KMS-11 (cell line): Measurements from ENCODE around the gene MAGEL2.

Experiments
- H2AFZ ChIP-seq: fragments of 200-600 bp; sonication (generic); 2 replicates; pipeline ENCODE4 v1.6.1; 2016; ENCODE audit warnings: antibody characterized with exemption, mixed run types, low read depth
- H3K27ac ChIP-seq: fragments of 200-600 bp; sonication (generic); 2 replicates; pipeline ENCODE4 v1.6.1; 2016; ENCODE audit warnings: mild to moderate bottlenecking, mixed run types
- H3K27me3 ChIP-seq: fragments of 200-600 bp; sonication (generic); 2 replicates; pipeline ENCODE4 v1.6.1; 2017; ENCODE audit warnings: mild to moderate bottlenecking, low read depth, mixed run types, moderate library complexity; ENCODE audit not compliant: insufficient read depth
- H3K36me3 ChIP-seq: fragments of 200-600 bp; sonication (generic); 2 replicates; pipeline ENCODE4 v1.6.1; 2017; ENCODE audit warnings: mild to moderate bottlenecking, mixed run types; ENCODE audit not compliant: insufficient read depth
- H3K4me1 ChIP-seq: fragments of 200-600 bp; sonication (generic); 2 replicates; pipeline ENCODE4 v1.6.1; 2016; ENCODE audit warnings: mild to moderate bottlenecking, low read depth, mixed run types; ENCODE audit not compliant: poor library complexity, severe bottlenecking
- H3K4me2 ChIP-seq: fragments of 200-600 bp; sonication (generic); 2 replicates; pipeline ENCODE4 v1.7.0; 2016; ENCODE audit warnings: mild to moderate bottlenecking, mixed run types
- H3K4me3 ChIP-seq: fragments of 200-600 bp; sonication (generic); IDR thresholded peaks from 2 replicates; pipeline ENCODE4 v1.6.1; 2017; ENCODE audit warnings: low read depth, low read length, mixed read lengths; ENCODE audit not compliant: insufficient read depth
- H3K79me2 ChIP-seq: fragments of 200-600 bp; sonication (generic); 2 replicates; pipeline ENCODE4 v1.6.1; 2016; ENCODE audit warnings: low read depth, mixed run types; ENCODE audit not compliant: insufficient read depth
- H3K9ac ChIP-seq: fragments of 200-600 bp; sonication (generic); 2 replicates; pipeline ENCODE4 v1.6.1; 2016; ENCODE audit warnings: mild to moderate bottlenecking, mixed run types
- H4K20me1 ChIP-seq: fragments of 200-600 bp; sonication (generic); 2 replicates; pipeline ENCODE4 v1.6.1; 2016; ENCODE audit warnings: mild to moderate bottlenecking, mixed run types; ENCODE audit not compliant: insufficient read depth
- TF ChIP-seq, protein P1 (sequence below): fragments of 200-600 bp; sonication (generic); conservative IDR thresholded peaks from 2 replicates; pipeline ENCODE4 v1.6.1; 2017; ENCODE audit warnings: low read depth, mild to moderate bottlenecking, antibody characterized with exemption, low read length, moderate library complexity, mixed read lengths

MAGEL2 gene

DNA sequence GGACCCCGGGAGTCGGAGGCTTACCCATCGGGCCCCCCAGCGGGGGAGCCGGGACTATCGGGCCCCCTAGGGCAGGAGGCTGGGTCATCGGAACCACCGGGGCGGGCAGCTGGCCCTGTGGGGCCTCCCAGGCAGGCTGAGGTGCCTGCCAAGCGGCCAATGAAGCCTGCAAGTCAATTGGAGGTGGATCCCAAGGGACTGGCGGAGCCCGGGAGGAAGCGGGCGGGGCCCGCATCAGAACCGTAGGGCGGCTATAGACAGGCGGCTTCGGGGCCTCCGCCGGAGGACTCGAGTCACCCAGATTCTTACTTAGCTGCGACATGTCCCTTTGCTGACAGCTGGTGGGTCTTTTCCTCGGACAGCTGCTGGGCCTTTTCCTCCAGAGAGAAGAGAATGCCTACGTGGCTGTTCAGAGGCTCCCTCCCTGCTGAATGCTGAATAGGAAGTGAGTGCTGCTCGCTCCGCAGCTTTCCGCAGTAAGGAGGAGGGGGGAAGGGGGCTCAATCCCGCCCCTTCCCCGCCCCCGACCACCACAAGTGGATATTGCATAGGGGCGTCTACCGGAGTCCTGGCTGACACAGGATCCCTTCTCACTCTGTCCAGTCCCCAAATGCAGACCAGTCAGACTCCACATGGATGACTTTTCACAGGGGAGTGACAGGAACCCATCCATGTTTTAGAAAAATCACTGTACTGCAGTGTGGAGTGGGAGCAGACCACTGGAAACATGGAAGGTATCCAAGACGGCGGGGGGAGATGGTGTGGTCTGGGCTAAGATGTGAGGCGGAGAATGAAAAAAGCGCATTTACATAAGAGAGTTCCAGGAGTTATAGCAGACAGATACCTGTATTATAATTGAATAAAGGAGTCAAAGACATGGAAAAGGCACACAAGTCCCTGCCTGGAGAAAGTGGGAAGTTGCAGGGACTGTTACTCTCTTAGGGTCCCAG, at the start of gene MAGEL2:
Gene MAGEL2 (minus strand): TSS at position 447 of the 950 bp plus-strand sequence. CDS start 125 bp downstream, at position 322.
- no peaks in the 10 kb centered on the region for H3K79me2 ChIP-seq
- no peak within 1 kb of the TSS for H2AFZ ChIP-seq
- H4K20me1 ChIP-seq, result no peaks in the 10 kb centered on the region
- H3K27me3 ChIP-seq, result no peaks in the 10 kb centered on the region
- TF ChIP-seq, protein P1, sequence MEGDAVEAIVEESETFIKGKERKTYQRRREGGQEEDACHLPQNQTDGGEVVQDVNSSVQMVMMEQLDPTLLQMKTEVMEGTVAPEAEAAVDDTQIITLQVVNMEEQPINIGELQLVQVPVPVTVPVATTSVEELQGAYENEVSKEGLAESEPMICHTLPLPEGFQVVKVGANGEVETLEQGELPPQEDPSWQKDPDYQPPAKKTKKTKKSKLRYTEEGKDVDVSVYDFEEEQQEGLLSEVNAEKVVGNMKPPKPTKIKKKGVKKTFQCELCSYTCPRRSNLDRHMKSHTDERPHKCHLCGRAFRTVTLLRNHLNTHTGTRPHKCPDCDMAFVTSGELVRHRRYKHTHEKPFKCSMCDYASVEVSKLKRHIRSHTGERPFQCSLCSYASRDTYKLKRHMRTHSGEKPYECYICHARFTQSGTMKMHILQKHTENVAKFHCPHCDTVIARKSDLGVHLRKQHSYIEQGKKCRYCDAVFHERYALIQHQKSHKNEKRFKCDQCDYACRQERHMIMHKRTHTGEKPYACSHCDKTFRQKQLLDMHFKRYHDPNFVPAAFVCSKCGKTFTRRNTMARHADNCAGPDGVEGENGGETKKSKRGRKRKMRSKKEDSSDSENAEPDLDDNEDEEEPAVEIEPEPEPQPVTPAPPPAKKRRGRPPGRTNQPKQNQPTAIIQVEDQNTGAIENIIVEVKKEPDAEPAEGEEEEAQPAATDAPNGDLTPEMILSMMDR, result no peak
- H3K27ac ChIP-seq, result no peak within 1 kb of the TSS
- H3K4me3 ChIP-seq, result no peak within 1 kb of the TSS
- no peaks in the 10 kb centered on the region for H3K36me3 ChIP-seq
- no peaks in the 10 kb centered on the region for H3K4me1 ChIP-seq
- H3K4me2 ChIP-seq, result no peak within 1 kb of the TSS
- no peak within 1 kb of the TSS for H3K9ac ChIP-seq

DNA sequence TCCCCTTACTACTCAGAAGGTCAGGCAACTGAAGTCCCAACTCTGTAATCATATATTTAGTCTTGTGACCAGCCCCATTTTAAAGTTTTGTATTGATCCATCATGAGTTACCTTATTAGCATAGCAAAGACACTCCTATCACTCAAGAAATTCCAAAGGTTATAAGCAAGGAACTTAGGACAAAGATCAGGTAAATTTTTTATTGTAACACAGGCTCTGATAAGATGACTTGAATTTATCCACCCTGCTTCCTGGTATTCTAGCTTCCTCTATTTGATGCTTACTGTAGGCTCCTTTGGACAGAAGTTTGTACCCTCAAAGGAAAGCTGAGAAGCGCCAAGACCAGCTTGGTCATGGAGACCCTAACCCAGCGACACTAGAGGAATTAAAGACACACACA, 47.6 kb upstream of the MAGEL2 start:
- Histone ChIP-seq H3K4me1 (no peaks in the 10 kb centered on the region), H3K36me3 (no peaks in the 10 kb centered on the region), H2AFZ (no peak overlapping the region), H3K79me2 (no peaks in the 10 kb centered on the region), H3K4me3 (no peak overlapping the region), H3K27ac (no peak overlapping the region), H3K4me2 (no peak overlapping the region), H3K9ac (no peak overlapping the region), H3K27me3 (no peaks in the 10 kb centered on the region), H4K20me1 (no peaks in the 10 kb centered on the region)
- TF ChIP-seq, protein P1, result no peak

DNA sequence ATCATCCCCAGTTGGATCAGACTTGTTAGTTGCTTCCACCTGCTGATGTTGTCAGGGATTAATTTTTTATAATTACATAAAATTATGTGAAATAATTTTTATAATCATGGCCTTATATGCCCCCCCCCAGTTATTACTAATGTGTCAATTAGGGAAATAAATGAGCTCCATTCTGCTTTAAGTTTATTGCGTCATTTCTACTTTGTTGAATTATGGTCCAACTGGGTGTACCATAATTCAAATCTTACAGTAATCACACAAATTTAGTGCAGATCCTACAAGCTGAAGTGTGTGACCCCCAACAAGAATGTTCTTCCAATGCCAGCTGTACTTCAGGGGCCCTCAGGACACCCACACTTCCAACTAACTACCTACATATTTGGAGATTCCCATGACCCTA, 46.9 kb upstream of the MAGEL2 start:
- no peaks in the 10 kb centered on the region for H4K20me1 ChIP-seq
- H3K4me2 ChIP-seq, result no peak overlapping the region
- H3K27ac ChIP-seq, result no peak overlapping the region
- no peak overlapping the region for H3K4me3 ChIP-seq
- TF ChIP-seq, protein P1, result no peak
- H3K27me3 ChIP-seq, result no peaks in the 10 kb centered on the region
- no peaks in the 10 kb centered on the region for H3K36me3 ChIP-seq
- H3K4me1 ChIP-seq, result no peaks in the 10 kb centered on the region
- H3K9ac ChIP-seq, result no peak overlapping the region
- no peak overlapping the region for H2AFZ ChIP-seq
- no peaks in the 10 kb centered on the region for H3K79me2 ChIP-seq

DNA sequence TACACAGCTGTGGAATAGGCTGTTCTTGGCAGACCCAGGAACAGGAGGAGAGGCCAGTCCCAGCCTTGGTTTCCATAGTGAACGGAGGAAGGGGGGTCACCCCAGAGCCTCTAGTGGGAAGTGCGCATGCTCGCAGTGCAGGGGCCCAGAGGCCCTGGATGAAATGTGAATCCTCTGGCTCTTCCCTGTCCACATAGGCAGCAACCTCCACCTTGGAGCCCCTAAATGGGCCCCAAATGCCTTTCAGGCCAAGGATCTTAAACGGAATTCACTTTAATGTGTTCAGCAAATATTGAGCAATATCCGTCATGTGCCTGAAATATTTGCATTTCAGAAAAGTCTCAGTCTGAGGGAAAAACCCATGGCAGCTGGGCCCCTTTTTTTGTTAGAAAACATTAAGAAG, 42.8 kb upstream of the MAGEL2 start:
- H2AFZ ChIP-seq, result no peak overlapping the region
- H3K36me3 ChIP-seq, result no peaks in the 10 kb centered on the region
- no peak overlapping the region for H3K4me2 ChIP-seq
- H3K79me2 ChIP-seq, result no peaks in the 10 kb centered on the region
- no peak overlapping the region for H3K27ac ChIP-seq
- H4K20me1 ChIP-seq, result no peaks in the 10 kb centered on the region
- TF ChIP-seq, protein P1, result no peak
- no peaks in the 10 kb centered on the region for H3K27me3 ChIP-seq
- H3K4me1 ChIP-seq, result no peaks in the 10 kb centered on the region
- H3K9ac ChIP-seq, result no peak overlapping the region
- H3K4me3 ChIP-seq, result no peak overlapping the region
